HEK293 (cell line): Measurements from ENCODE around the gene DGKD.

Experiments used
- CTCF ChIA-PET: fragments of 350-600 bp; formaldehyde crosslinking; extraction: SDS; loops from one replicate; lab custom pipeline; 2021; ENCODE audit warnings: antibody characterized with exemption; lab: Yijun Ruan, JAX
- POLR2A ChIA-PET: fragments of 300-600 bp; formaldehyde crosslinking; extraction: SDS; loops from one replicate; lab custom pipeline; 2020; ENCODE audit warnings: antibody characterized with exemption, inconsistent platforms; lab: Yijun Ruan, JAX
- H3K27ac ChIP-seq: fragments of 200-500 bp; sonication (Bioruptor generic); 2 replicates; pipeline ENCODE4 v1.5.1; 2014; ENCODE audit warnings: low read depth, low read length, control low read depth, inconsistent platforms; ENCODE audit errors: extremely low read depth
- H3K36me3 ChIP-seq, 2 experiments: fragments of 200-500 bp in 1 of 2; sonication (Bioruptor generic) in 1 of 2; 1 replicate in 1 of 2; 2 replicates in 1 of 2; pipeline ENCODE4 v1.5.1; 2014 to 2017; ENCODE audit warnings: inconsistent platforms in 2 of 2, low read length in 2 of 2; ENCODE audit not compliant: control insufficient read depth in 2 of 2, insufficient read depth in 1 of 2
- H3K4me1 ChIP-seq: fragments of 200-500 bp; sonication (Bioruptor generic); 2 replicates; pipeline ENCODE4 v1.5.1; 2014; ENCODE audit warnings: mild to moderate bottlenecking, low read length, inconsistent platforms; ENCODE audit not compliant: control insufficient read depth, insufficient read depth
- H3K4me3 ChIP-seq: 2 replicates; pipeline ENCODE4 v1.5.1; 2011; ENCODE audit warnings: low read depth, mild to moderate bottlenecking, control low read depth, low read length, moderate library complexity
- H3K9me3 ChIP-seq: fragments of 200-500 bp; sonication (Bioruptor generic); 2 replicates; pipeline ENCODE4 v1.5.1; 2014; ENCODE audit warnings: low read depth, low read length, inconsistent platforms; ENCODE audit not compliant: control insufficient read depth, insufficient read depth
- BCL11A ChIP-seq: fragments of 450-650 bp; formaldehyde crosslinking; IDR thresholded peaks from 2 replicates; pipeline ENCODE4 v1.5.1; 2016; ENCODE audit warnings: low read depth, missing biosample characterization, missing genetic modification characterization
- GLI2 ChIP-seq: fragments of 450-650 bp; formaldehyde crosslinking; IDR thresholded peaks from 2 replicates; pipeline ENCODE4; 2017; ENCODE audit warnings: missing biosample characterization, missing genetic modification characterization, low read depth, borderline replicate concordance
- IKZF3 ChIP-seq: fragments of 450-650 bp; IDR thresholded peaks from 2 replicates; pipeline ENCODE4 v1.5.0; 2018; ENCODE audit warnings: missing biosample characterization, mild to moderate bottlenecking, missing genetic modification characterization, moderate library complexity
- SETDB1 ChIP-seq: IDR thresholded peaks from one replicate; pipeline ENCODE4 v1.6.1; 2017; ENCODE audit warnings: mild to moderate bottlenecking, low read length, moderate library complexity, mixed read lengths; ENCODE audit not compliant: insufficient read length
- SP7 ChIP-seq: fragments of 450-650 bp; formaldehyde crosslinking; IDR thresholded peaks from 2 replicates; pipeline ENCODE4 v1.5.1; 2016; ENCODE audit warnings: missing biosample characterization, missing genetic modification characterization
- YY1 ChIP-seq: fragments of 450-650 bp; formaldehyde crosslinking; IDR thresholded peaks from 2 replicates; pipeline ENCODE4 v1.5.1; 2018; ENCODE audit warnings: missing biosample characterization, missing genetic modification characterization
- ZNF112 ChIP-seq: fragments of 450-650 bp; formaldehyde crosslinking; IDR thresholded peaks from 2 replicates; pipeline ENCODE4 v1.5.0; 2017; ENCODE audit warnings: missing biosample characterization, missing genetic modification characterization
- ZNF121 ChIP-seq: fragments of 450-650 bp; formaldehyde crosslinking; IDR thresholded peaks from 2 replicates; pipeline ENCODE4 v1.5.1; 2016; ENCODE audit warnings: missing biosample characterization, missing genetic modification characterization
- ZNF248 ChIP-seq: fragments of 450-650 bp; formaldehyde crosslinking; IDR thresholded peaks from 2 replicates; pipeline ENCODE4 v1.5.1; 2017; ENCODE audit warnings: missing biosample characterization, missing genetic modification characterization
- ZNF266 ChIP-seq: fragments of 450-650 bp; formaldehyde crosslinking; IDR thresholded peaks from 2 replicates; pipeline ENCODE4 v1.5.1; 2016; ENCODE audit warnings: missing biosample characterization, missing genetic modification characterization, low read depth
- ZNF350 ChIP-seq: fragments of 450-650 bp; formaldehyde crosslinking; IDR thresholded peaks from 2 replicates; pipeline ENCODE4 v1.5.0; 2017; ENCODE audit warnings: missing biosample characterization, mild to moderate bottlenecking, missing genetic modification characterization
- ZNF423 ChIP-seq: fragments of 450-650 bp; formaldehyde crosslinking; IDR thresholded peaks from 2 replicates; pipeline ENCODE4 v1.5.1; 2016; ENCODE audit warnings: missing biosample characterization, missing genetic modification characterization
- ZNF707 ChIP-seq: fragments of 450-650 bp; formaldehyde crosslinking; IDR thresholded peaks from 2 replicates; pipeline ENCODE4 v1.5.1; 2016; ENCODE audit warnings: missing biosample characterization, missing genetic modification characterization
- ZNF776 ChIP-seq: fragments of 450-650 bp; formaldehyde crosslinking; IDR thresholded peaks from 2 replicates; pipeline ENCODE4 v1.5.0; 2017; ENCODE audit warnings: missing biosample characterization, missing genetic modification characterization, borderline replicate concordance
- ZNF837 ChIP-seq: fragments of 450-650 bp; formaldehyde crosslinking; IDR thresholded peaks from 2 replicates; pipeline ENCODE4 v1.5.1; 2016; ENCODE audit warnings: missing biosample characterization, missing genetic modification characterization
- ZNF843 ChIP-seq: fragments of 450-650 bp; formaldehyde crosslinking; IDR thresholded peaks from 2 replicates; pipeline ENCODE4 v1.5.1; 2016; ENCODE audit warnings: missing biosample characterization, missing genetic modification characterization
- ZSCAN30 ChIP-seq: fragments of 450-650 bp; IDR thresholded peaks from 2 replicates; pipeline ENCODE4 v1.5.1; 2018; ENCODE audit warnings: missing biosample characterization, mild to moderate bottlenecking, missing genetic modification characterization, moderate library complexity
- TF ChIP-seq, protein P1 (sequence below): fragments of 450-650 bp; formaldehyde crosslinking; IDR thresholded peaks from 2 replicates; pipeline ENCODE4 v1.5.1; 2016; ENCODE audit warnings: missing biosample characterization, missing genetic modification characterization
- TF ChIP-seq, protein P2 (sequence below): fragments of 450-650 bp; formaldehyde crosslinking; IDR thresholded peaks from 2 replicates; pipeline ENCODE4 v1.5.0; 2017; ENCODE audit warnings: missing biosample characterization, missing genetic modification characterization, borderline replicate concordance
- TF ChIP-seq, protein P3 (sequence below): fragments of 450-650 bp; formaldehyde crosslinking; IDR thresholded peaks from 2 replicates; pipeline ENCODE4 v1.5.1; 2017; ENCODE audit warnings: missing biosample characterization, mild to moderate bottlenecking, missing genetic modification characterization, moderate library complexity
- TF ChIP-seq, protein P4 (sequence below): fragments of 450-650 bp; formaldehyde crosslinking; IDR thresholded peaks from 2 replicates; pipeline ENCODE4 v1.5.1; 2017; ENCODE audit warnings: missing biosample characterization, missing genetic modification characterization

DGKD gene

DNA sequence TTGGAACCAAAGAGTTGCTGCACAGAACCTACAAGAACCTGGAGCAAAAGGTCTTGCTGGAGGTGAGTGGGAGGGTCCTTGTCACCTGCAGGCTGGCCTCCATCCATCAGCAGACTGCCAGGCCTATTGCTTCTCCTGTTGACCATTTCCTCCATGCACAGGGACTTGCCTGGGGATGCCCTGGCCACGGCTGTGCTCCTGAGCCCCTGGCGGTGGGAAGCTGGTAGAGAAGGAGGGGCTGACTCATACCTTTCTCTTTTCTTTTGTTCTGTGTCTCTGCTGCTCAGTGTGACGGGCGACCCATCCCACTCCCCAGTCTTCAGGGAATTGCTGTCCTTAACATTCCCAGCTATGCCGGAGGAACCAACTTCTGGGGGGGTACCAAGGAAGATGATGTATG is 102.6 kb downstream of the DGKD start:
- no peaks in the 10 kb centered on the region for H3K4me1 ChIP-seq
- CTCF ChIA-PET = interaction anchor here (1.2 kb wide), 1 partner anchor 8 kb away, joined by 4 read pairs; no protein-coding TSS in a partner anchor

DNA sequence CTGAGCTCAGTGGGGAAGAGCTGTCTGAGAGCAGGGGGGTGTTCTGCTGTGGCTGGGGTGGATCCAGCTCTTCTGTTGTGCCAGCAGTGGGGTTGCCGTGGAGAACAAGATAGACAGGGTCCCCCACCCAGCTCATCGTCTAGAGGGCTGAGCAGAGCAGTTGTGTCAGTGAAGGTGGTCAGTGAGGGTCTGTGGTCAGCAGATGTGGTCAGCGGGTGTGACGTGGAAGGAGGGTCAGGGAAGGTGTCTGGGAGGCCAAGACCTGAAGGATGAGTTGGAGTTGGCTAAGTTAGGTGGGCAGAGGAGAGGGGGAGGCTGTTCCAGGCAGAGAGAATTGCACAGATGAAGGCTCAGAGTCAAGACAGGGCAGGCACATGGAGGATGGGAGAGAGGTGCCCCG is 103.1 kb downstream of the DGKD start:
- H3K36me3 ChIP-seq = peaks cover 0 to 90% of the 10 kb centered on the region in 2 experiments; a peak in 2 of 3 replicates
- H3K4me1 ChIP-seq = no peaks in the 10 kb centered on the region
- CTCF ChIA-PET = interaction anchor here (1.2 kb wide), 1 partner anchor 9 kb away, joined by 4 read pairs; no protein-coding TSS in a partner anchor
- no peak overlapping the region for H3K4me3 ChIP-seq
- POLR2A ChIA-PET = no interaction called here
- H3K9me3 ChIP-seq = no peaks in the 10 kb centered on the region
- TF ChIP-seq SP7 (tag by site-specific recombination) = no peak
- no peak for TF ChIP-seq ZNF423 (tag by site-specific recombination)
- no peak for TF ChIP-seq ZSCAN30
- no peak for TF ChIP-seq ZNF843 (tag by site-specific recombination)
- no peak for TF ChIP-seq ZNF350 (tag by site-specific recombination)
- TF ChIP-seq ZNF266 = no peak
- TF ChIP-seq YY1 (tag by site-specific recombination) = no peak
- TF ChIP-seq, protein P1, sequence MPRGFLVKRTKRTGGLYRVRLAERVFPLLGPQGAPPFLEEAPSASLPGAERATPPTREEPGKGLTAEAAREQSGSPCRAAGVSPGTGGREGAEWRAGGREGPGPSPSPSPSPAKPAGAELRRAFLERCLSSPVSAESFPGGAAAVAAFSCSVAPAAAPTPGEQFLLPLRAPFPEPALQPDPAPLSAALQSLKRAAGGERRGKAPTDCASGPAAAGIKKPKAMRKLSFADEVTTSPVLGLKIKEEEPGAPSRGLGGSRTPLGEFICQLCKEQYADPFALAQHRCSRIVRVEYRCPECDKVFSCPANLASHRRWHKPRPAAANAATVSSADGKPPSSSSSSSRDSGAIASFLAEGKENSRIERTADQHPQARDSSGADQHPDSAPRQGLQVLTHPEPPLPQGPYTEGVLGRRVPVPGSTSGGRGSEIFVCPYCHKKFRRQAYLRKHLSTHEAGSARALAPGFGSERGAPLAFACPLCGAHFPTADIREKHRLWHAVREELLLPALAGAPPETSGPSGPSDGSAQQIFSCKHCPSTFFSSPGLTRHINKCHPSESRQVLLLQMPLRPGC (tag by site-specific recombination) = no peak
- TF ChIP-seq ZNF776 (tag by site-specific recombination) = no peak
- TF ChIP-seq ZNF837 = no peak
- TF ChIP-seq, protein P2, sequence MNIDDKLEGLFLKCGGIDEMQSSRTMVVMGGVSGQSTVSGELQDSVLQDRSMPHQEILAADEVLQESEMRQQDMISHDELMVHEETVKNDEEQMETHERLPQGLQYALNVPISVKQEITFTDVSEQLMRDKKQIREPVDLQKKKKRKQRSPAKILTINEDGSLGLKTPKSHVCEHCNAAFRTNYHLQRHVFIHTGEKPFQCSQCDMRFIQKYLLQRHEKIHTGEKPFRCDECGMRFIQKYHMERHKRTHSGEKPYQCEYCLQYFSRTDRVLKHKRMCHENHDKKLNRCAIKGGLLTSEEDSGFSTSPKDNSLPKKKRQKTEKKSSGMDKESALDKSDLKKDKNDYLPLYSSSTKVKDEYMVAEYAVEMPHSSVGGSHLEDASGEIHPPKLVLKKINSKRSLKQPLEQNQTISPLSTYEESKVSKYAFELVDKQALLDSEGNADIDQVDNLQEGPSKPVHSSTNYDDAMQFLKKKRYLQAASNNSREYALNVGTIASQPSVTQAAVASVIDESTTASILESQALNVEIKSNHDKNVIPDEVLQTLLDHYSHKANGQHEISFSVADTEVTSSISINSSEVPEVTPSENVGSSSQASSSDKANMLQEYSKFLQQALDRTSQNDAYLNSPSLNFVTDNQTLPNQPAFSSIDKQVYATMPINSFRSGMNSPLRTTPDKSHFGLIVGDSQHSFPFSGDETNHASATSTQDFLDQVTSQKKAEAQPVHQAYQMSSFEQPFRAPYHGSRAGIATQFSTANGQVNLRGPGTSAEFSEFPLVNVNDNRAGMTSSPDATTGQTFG = no peak
- TF ChIP-seq, protein P3, sequence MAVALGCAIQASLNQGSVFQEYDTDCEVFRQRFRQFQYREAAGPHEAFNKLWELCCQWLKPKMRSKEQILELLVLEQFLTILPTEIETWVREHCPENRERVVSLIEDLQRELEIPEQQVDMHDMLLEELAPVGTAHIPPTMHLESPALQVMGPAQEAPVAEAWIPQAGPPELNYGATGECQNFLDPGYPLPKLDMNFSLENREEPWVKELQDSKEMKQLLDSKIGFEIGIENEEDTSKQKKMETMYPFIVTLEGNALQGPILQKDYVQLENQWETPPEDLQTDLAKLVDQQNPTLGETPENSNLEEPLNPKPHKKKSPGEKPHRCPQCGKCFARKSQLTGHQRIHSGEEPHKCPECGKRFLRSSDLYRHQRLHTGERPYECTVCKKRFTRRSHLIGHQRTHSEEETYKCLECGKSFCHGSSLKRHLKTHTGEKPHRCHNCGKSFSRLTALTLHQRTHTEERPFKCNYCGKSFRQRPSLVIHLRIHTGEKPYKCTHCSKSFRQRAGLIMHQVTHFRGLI (tag by site-specific recombination) = no peak
- TF ChIP-seq ZNF112 (tag by site-specific recombination) = no peak
- no peak for TF ChIP-seq ZNF121
- TF ChIP-seq ZNF248 (tag by site-specific recombination) = no peak
- no peak for TF ChIP-seq ZNF707
- TF ChIP-seq IKZF3 (tag by site-specific recombination) = no peak
- TF ChIP-seq, protein P4, sequence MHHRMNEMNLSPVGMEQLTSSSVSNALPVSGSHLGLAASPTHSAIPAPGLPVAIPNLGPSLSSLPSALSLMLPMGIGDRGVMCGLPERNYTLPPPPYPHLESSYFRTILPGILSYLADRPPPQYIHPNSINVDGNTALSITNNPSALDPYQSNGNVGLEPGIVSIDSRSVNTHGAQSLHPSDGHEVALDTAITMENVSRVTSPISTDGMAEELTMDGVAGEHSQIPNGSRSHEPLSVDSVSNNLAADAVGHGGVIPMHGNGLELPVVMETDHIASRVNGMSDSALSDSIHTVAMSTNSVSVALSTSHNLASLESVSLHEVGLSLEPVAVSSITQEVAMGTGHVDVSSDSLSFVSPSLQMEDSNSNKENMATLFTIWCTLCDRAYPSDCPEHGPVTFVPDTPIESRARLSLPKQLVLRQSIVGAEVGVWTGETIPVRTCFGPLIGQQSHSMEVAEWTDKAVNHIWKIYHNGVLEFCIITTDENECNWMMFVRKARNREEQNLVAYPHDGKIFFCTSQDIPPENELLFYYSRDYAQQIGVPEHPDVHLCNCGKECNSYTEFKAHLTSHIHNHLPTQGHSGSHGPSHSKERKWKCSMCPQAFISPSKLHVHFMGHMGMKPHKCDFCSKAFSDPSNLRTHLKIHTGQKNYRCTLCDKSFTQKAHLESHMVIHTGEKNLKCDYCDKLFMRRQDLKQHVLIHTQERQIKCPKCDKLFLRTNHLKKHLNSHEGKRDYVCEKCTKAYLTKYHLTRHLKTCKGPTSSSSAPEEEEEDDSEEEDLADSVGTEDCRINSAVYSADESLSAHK (tag by site-specific recombination) = no peak
- no peak for TF ChIP-seq SETDB1
- TF ChIP-seq BCL11A (tag by site-specific recombination) = no peak
- TF ChIP-seq, all 188 proteins: peak for 0
- no peak overlapping the region for H3K27ac ChIP-seq

More for the DNA sequence above, 102.6 kb downstream of the DGKD start:
- Histone ChIP-seq H3K36me3 (peaks cover 3 to 90% of the 10 kb centered on the region in 2 experiments; a peak in 2 of 3 replicates), H3K27ac (no peak overlapping the region), H3K9me3 (no peaks in the 10 kb centered on the region), H3K4me3 (no peak overlapping the region)
- POLR2A ChIA-PET = no interaction called here
- no peak for TF ChIP-seq GLI2 (tag by site-specific recombination)
